Hepatocyte (in vitro differentiated cells): ENCODE measurements around the gene MYLK3.

Experiments
- CTCF ChIP-seq: fragments of 200-600 bp; sonication (generic); IDR thresholded peaks from 2 replicates; pipeline ENCODE4 v1.5.1; 2016; ENCODE audit warnings: antibody characterized with exemption, mild to moderate bottlenecking; ENCODE audit not compliant: poor library complexity
- EZH2 ChIP-seq: fragments of 200-600 bp; sonication (generic); IDR thresholded peaks from 2 replicates; pipeline ENCODE4 v1.6.1; 2016; ENCODE audit warnings: antibody characterized with exemption, mild to moderate bottlenecking, borderline replicate concordance

GRCh38 chr16:46743232-46743719 is 4.9 kb downstream of the MYLK3 start:
- TF ChIP-seq CTCF, result no peak
- TF ChIP-seq EZH2, result no peak
